ENCODE data around the gene SIAE.

Gene SIAE

DNA sequence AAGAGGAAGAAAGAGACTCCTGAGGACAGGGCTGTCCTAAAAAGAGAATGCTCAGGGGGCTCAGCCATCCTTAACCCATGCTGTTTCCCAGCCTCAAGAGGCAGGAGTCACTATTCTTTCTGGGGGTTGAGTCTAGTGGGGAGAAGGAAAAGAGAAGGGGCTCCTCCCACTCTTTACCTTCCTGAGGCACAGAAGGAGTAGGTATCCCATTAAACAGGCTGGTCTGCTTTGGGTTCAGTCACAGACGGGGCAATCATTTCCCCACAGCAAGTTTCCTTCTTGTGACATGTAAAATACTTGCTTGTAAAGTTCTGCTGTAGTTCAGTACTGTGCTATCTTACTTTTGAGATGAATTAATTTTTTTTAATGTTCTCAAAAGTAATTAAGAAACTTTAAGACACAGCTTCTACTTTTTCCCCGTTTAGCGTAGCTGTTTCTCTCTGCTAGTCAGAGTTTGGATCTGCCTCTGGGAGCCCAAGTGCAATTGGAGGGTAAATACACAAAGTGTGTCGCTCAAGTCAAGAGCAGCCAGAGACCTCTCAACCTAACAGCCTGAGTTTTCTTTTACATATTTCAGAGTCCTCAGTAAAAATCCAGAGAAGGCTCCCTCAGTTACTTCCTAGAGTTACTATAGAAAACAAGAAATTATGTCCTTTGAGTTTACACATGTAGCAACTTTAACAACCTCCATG is 88.7 kb downstream of the SIAE start:
- H3K27me3 Mint-ChIP-seq = peaks cover 11% of the 10 kb centered on the region
- no peaks in the 10 kb centered on the region for H3K4me1 Mint-ChIP-seq
- H3K9me3 Mint-ChIP-seq = no peaks in the 10 kb centered on the region
- no peak overlapping the region for H3K27ac Mint-ChIP-seq
- H3K4me3 Mint-ChIP-seq = no peak overlapping the region
- H3K36me3 Mint-ChIP-seq = no peaks in the 10 kb centered on the region

DNA sequence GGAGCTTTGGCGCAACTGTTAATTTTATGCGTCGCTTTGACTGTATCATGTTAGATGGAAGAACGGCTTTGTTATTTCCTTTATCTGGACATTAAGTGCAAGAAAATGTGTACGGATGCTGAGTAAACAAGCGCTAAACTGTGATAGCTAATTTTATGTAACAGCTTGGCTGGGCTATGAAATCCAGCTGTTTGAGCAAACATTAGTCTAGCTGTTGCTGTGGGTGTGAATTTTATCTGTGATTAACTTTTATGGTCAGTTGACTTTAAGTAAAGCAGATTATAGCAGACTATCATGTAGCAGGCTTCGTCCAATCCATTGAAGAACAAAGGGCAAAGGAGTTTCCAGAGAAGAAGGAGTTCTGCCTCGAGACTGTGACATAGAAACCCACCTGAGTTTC is 89.8 kb downstream of the SIAE start:
- H3K27ac Mint-ChIP-seq = no peak overlapping the region
- H3K27me3 Mint-ChIP-seq = peaks cover 10% of the 10 kb centered on the region
- no peaks in the 10 kb centered on the region for H3K9me3 Mint-ChIP-seq
- no peaks in the 10 kb centered on the region for H3K36me3 Mint-ChIP-seq
- no peaks in the 10 kb centered on the region for H3K4me1 Mint-ChIP-seq
- no peak overlapping the region for H3K4me3 Mint-ChIP-seq
